ENCODE data around the gene ANTXR1.

GRCh38 chr2:69017080-69017479 lies 4.1 kb downstream of the ANTXR1 start:
- TF ChIP-seq CTCF (IDR thresholded peaks at IDR 0.05 in 2 of 3, conservative IDR thresholded peaks at IDR 0.05 in 1 of 3; ENCODE audit: borderline replicate concordance in 1 of 3, insufficient read depth in 1 of 3, low read depth in 2 of 3, low read length in 2 of 3) (no peak), REST (IDR thresholded peaks at IDR 0.05; ENCODE audit: low read depth) (no peak), MAX (IDR thresholded peaks at IDR 0.05) (no peak), YY1 (IDR thresholded peaks at IDR 0.05; ENCODE audit: extremely low read depth, insufficient replicate concordance, low read depth, low read length) (no peak), EZH2phosphoT487 (IDR thresholded peaks at IDR 0.05; ENCODE audit: borderline replicate concordance) (no peak), ZFX (IDR thresholded peaks at IDR 0.05) (no peak), EGR1 (IDR thresholded peaks at IDR 0.05; ENCODE audit: low read depth) (no peak)

Measured in HCT116 (cell line).